Transverse colon (tissue), 4 donors: ENCODE data around the gene ANKRD10. TPM values are rescaled to one million over a fixed set of nuclear protein-coding genes. Genes with fewer than 3 reads are reported as not detected.
A peak's percentile ranks its signal among the peaks of the same experiment; 100 is the strongest.

ENCODE experiments used
- DNase-seq: peaks from one replicate; pipeline ENCODE4 v3.0.0-alpha.2; 2019
- H3K27ac ChIP-seq, 4 donors: fragments of 200-600 bp; sonication (generic); 2 replicates each; pipeline ENCODE4 v1.5.1; 2016 to 2018; ENCODE audit warnings: inconsistent platforms in 4 of 4
- H3K27me3 ChIP-seq: fragments of 200-600 bp; sonication (generic); 2 replicates; pipeline ENCODE4 v1.5.1; 2017; ENCODE audit warnings: inconsistent platforms
- H3K36me3 ChIP-seq, 4 donors: fragments of 200-600 bp; sonication (generic); 2 replicates each; pipeline ENCODE4 v1.5.1; 2017 to 2019; ENCODE audit warnings: inconsistent platforms in 4 of 4
- H3K4me1 ChIP-seq, 4 donors: fragments of 200-600 bp; sonication (generic); 2 replicates each; pipeline ENCODE4 v1.5.1; 2017 to 2020; ENCODE audit warnings: inconsistent platforms in 4 of 4
- H3K4me3 ChIP-seq, 4 donors: fragments of 200-600 bp; sonication (generic); 1 replicate in 1 of 4; 2 replicates in 3 of 4; pipeline versions ENCODE4 v1.5.1 to v1.6.1; 2017 to 2019; ENCODE audit warnings: inconsistent platforms in 4 of 4
- H3K9me3 ChIP-seq, 2 donors: fragments of 200-600 bp; sonication (generic); 2 replicates each; pipeline ENCODE4 v1.5.1; 2017 to 2019; ENCODE audit warnings: inconsistent platforms in 2 of 2
- CTCF ChIP-seq, 5 experiments: fragments of 200-600 bp in 3 of 5; fragments of 450-650 bp in 2 of 5; sonication (generic) in 3 of 5; IDR thresholded peaks; 1 replicate in 2 of 5; 2 replicates in 3 of 5; pipeline ENCODE4 v1.5.1; 2016 to 2017; ENCODE audit warnings: antibody characterized with exemption in 5 of 5, inconsistent platforms in 3 of 5, mild to moderate bottlenecking in 2 of 5, moderate library complexity in 1 of 5
- EP300 ChIP-seq: sonication (generic); formaldehyde crosslinking; IDR thresholded peaks from one replicate; pipeline ENCODE4 v1.6.1; 2017; ENCODE audit warnings: antibody characterized with exemption, low read depth
- POLR2A ChIP-seq: fragments of 450-650 bp; IDR thresholded peaks from one replicate; pipeline ENCODE4 v1.6.1; 2016; ENCODE audit warnings: antibody characterized with exemption, mild to moderate bottlenecking, moderate library complexity
- POLR2AphosphoS5 ChIP-seq, 3 donors: sonication (generic); formaldehyde crosslinking; IDR thresholded peaks; one replicate each; pipeline ENCODE4 v1.6.1; 2016; ENCODE audit warnings: antibody characterized with exemption in 3 of 3
- WGBS, 2 donors: methylation state at CpG; one replicate each; pipeline ENCODE4 v1.1.5; 2018; ENCODE audit warnings: low coverage in 1 of 2; 5-methylcytosine and 5-hydroxymethylcytosine counted together
- in situ Hi-C, 4 donors: fragments of 200-750 bp; cut with MboI; loops; one replicate each; pipeline versions ENCODE4 v1.15.0 to v1.15.1; 2017; ENCODE audit warnings: low sequenced_read_pairs in 3 of 4, low pct_ligation_motif_present in 1 of 4, low pct_unique_long_range_greater_than_20kb in 1 of 4
- intact Hi-C: fragments of 100-400 bp; cut with DNase I; formaldehyde crosslinking; loops from one replicate; pipeline ENCODE4 v1.15.1; 2023; ENCODE audit warnings: low total_unique reads
- total RNA-seq, 4 donors: library from RNA; depleted of rRNA; stranded (reverse); fragments of >200 nt; gene quantifications; one replicate each; pipeline ENCODE4 v1.1.0, GENCODE V29; 2016

The ANKRD10 gene
- total RNA-seq, 4 donors from 2014 or later = 124 to 286 (median 188) TPM

- Histone ChIP-seq H3K27ac (peak overlapping the region; percentile 98 to 100 (median 100)), H3K36me3 (no peaks in the 10 kb centered on the region), H3K27me3 (no peaks in the 10 kb centered on the region), H3K4me3 (peak overlapping the region; percentile 19 to 96 (median 84)), H3K9me3 (no peaks in the 10 kb centered on the region), H3K4me1 (peaks cover 14 to 37% (median 33%) of the 10 kb centered on the region in 4 donors)
- in situ Hi-C loops (loop anchor here in 3 of 4 donors (25.0 kb wide), 3 partner anchors 204 to 321 kb away; partner anchors contain the start of genes CARS2 (in 2 of the 3) and ING1 (in 2 of the 3)), intact Hi-C loops (loop anchor here (5.0 to 10.0 kb wide), 3 partner anchors 129 to 239 kb away; partner anchors contain the start of gene ING1)
- 3 to 20% methylated on average over 1 to 12 of the region's 12 CpGs for WGBS, 2 donors
- no peak for TF ChIP-seq EP300
- no peak for TF ChIP-seq CTCF (IDR thresholded peaks at IDR 0.05)
- no peak for TF ChIP-seq POLR2AphosphoS5 (IDR thresholded peaks at IDR 0.05)
- no peak for TF ChIP-seq POLR2A
- no peak for DNase-seq
Measured at GRCh38 chr13:110915874-110916206, 971 bp upstream of the ANKRD10 start.

GRCh38 chr13:110914331-110915056 is 375 bp downstream of the ANKRD10 start:
- Histone ChIP-seq H3K4me1 (peaks cover 21 to 50% (median 46%) of the 10 kb centered on the region in 4 donors), H3K9me3 (no peaks in the 10 kb centered on the region)
- 0% methylated on average over 45 of the region's 103 CpGs; no CpG with 5 or more reads in 1 of the 2 donors for WGBS, 2 donors

GRCh38 chr13:110914081-110914330 is 863 bp downstream of the ANKRD10 start:
- peaks cover 24 to 55% (median 51%) of the 10 kb centered on the region in 4 donors for H3K4me1 ChIP-seq
- TF ChIP-seq POLR2A (peak; percentile 13), POLR2AphosphoS5 (IDR thresholded peaks at IDR 0.05) (peak in 2 of 3 donors; percentile 8 to 55), EP300 (no peak)
- WGBS, 2 donors = 0% methylated on average over 27 of the region's 27 CpGs; no CpG with 5 or more reads in 1 of the 2 donors
- in situ Hi-C loops (loop anchor here in 3 of 4 donors (25.0 kb wide), 3 partner anchors 202 to 323 kb away; partner anchors contain the start of genes CARS2 (in 2 of the 3) and ING1 (in 2 of the 3)), intact Hi-C loops (loop anchor here (5.0 to 10.0 kb wide), 3 partner anchors 131 to 582 kb away; no protein-coding TSS in a partner anchor)
- no peaks in the 10 kb centered on the region for H3K9me3 ChIP-seq
- peak overlapping the region; percentile 79 to 96 (median 86) for H3K4me3 ChIP-seq
- no peaks in the 10 kb centered on the region for H3K36me3 ChIP-seq
- no peak for DNase-seq
- peak overlapping the region; percentile 98 to 100 (median 100) for H3K27ac ChIP-seq
- H3K27me3 ChIP-seq = no peaks in the 10 kb centered on the region

More at GRCh38 chr13:110914331-110915056, 375 bp downstream of the ANKRD10 start:
- Histone ChIP-seq H3K4me3 (peak overlapping the region; percentile 79 to 96 (median 86)), H3K36me3 (no peaks in the 10 kb centered on the region), H3K27me3 (no peaks in the 10 kb centered on the region), H3K27ac (peak overlapping the region; percentile 98 to 100 (median 100))
- no peak for TF ChIP-seq EP300
- peak; percentile 77 for TF ChIP-seq POLR2A
- TF ChIP-seq CTCF (IDR thresholded peaks at IDR 0.05) = no peak
- TF ChIP-seq POLR2AphosphoS5 (IDR thresholded peaks at IDR 0.05) = peak; percentile 92 to 94 (median 94)
- intact Hi-C loops = loop anchor here (5.0 to 10.0 kb wide), 4 partner anchors 130 to 582 kb away; partner anchors contain the start of gene ING1
- DNase-seq = peak; percentile 76
- in situ Hi-C loops = loop anchor here in 3 of 4 donors (25.0 kb wide), 3 partner anchors 202 to 323 kb away; partner anchors contain the start of genes CARS2 (in 2 of the 3) and ING1 (in 2 of the 3)

GRCh38 chr13:110913322-110914080 is 1.4 kb downstream of the ANKRD10 start:
- in situ Hi-C loops (loop anchor here in 3 of 4 donors (25.0 kb wide), 3 partner anchors 201 to 324 kb away; partner anchors contain the start of genes CARS2 (in 2 of the 3) and ING1 (in 2 of the 3)), intact Hi-C loops (loop anchor here (5.0 to 10.0 kb wide), 3 partner anchors 131 to 581 kb away; no protein-coding TSS in a partner anchor)
- H3K27me3 ChIP-seq = no peaks in the 10 kb centered on the region
- H3K4me3 ChIP-seq = peak overlapping the region; percentile 79 to 96 (median 86)
- peak overlapping the region; percentile 98 to 100 (median 100) for H3K27ac ChIP-seq
- TF ChIP-seq EP300 (no peak), POLR2AphosphoS5 (IDR thresholded peaks at IDR 0.05) (peak; percentile 31 to 74 (median 45)), POLR2A (peak; percentile 35), CTCF (IDR thresholded peaks at IDR 0.05) (no peak)
- no peaks in the 10 kb centered on the region for H3K36me3 ChIP-seq
- WGBS, 2 donors = 1 to 3% methylated on average over 11 to 16 of the region's 16 CpGs
- peaks cover 28 to 60% (median 55%) of the 10 kb centered on the region in 4 donors for H3K4me1 ChIP-seq
- peak; percentile 76 for DNase-seq
- H3K9me3 ChIP-seq = no peaks in the 10 kb centered on the region
